Spleen (tissue), 7 donors: Measurements from ENCODE around the gene LCOR.

Experiments used
- POLR2A ChIP-seq, 3 donors: fragments of 450-650 bp; IDR thresholded peaks; one replicate each; pipeline ENCODE4 v1.5.1; 2017; ENCODE audit warnings: antibody characterized with exemption in 3 of 3, mild to moderate bottlenecking in 1 of 3
- TF ChIP-seq, protein P1 (sequence below), 11 experiments: fragments of 200-600 bp in 7 of 11; fragments of 450-650 bp in 4 of 11; sonication (generic) in 4 of 11; IDR thresholded peaks in 8 of 11; conservative IDR thresholded peaks in 3 of 11; 1 replicate in 7 of 11; 2 replicates in 4 of 11; pipeline versions ENCODE4 v1.4.0 to v1.8.0; 2016 to 2021; ENCODE audit warnings: antibody characterized with exemption in 11 of 11, inconsistent platforms in 4 of 11, mild to moderate bottlenecking in 1 of 11
- donor health status: DM: no; HTN: no; CAD: no; lungs with moderate emphysema.
- donor health status: DM: no; HTN: no; CAD: no.
- donor health status: DM: no; HTN: no; CAD: no.

DNA sequence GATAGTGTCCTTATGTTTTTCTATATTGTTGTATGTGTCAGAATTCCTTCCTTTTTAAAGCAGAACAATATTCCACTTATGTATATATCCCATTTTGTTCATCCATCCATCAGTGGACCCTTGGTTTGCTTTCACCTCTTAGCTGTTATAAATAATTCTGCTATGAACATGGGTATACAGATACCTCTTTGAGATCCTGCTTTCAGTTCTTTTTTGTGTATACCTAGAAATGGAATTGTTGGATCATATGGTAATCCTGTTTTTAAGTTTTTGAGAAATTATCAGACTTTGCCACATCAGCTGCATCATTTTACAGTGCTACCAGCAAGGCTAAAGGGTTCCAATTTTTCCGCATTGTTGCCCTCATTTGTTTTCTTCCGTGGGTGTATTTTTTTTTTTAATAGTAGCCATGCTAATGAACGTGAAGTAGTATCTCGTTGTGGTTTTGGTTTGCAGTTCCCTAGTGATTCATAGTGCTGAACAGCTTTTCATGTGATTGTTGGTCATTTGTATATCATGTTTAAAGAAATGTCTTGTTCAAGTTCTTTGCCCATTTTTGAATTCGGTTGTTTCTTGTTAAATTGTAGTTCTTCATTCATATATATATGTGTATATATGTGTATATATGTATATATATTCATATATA lies 87.8 kb downstream of the LCOR start:
- TF ChIP-seq, protein P1, sequence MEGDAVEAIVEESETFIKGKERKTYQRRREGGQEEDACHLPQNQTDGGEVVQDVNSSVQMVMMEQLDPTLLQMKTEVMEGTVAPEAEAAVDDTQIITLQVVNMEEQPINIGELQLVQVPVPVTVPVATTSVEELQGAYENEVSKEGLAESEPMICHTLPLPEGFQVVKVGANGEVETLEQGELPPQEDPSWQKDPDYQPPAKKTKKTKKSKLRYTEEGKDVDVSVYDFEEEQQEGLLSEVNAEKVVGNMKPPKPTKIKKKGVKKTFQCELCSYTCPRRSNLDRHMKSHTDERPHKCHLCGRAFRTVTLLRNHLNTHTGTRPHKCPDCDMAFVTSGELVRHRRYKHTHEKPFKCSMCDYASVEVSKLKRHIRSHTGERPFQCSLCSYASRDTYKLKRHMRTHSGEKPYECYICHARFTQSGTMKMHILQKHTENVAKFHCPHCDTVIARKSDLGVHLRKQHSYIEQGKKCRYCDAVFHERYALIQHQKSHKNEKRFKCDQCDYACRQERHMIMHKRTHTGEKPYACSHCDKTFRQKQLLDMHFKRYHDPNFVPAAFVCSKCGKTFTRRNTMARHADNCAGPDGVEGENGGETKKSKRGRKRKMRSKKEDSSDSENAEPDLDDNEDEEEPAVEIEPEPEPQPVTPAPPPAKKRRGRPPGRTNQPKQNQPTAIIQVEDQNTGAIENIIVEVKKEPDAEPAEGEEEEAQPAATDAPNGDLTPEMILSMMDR (IDR thresholded peaks at IDR 0.05 in 8 of 11, conservative IDR thresholded peaks at IDR 0.05 in 3 of 11) = no peak
- TF ChIP-seq POLR2A (IDR thresholded peaks at IDR 0.05) = no peak
